Mammary microvascular endothelial cell (primary cell): ENCODE measurements around the gene PITRM1. TPM values are rescaled to one million over a fixed set of nuclear protein-coding genes. Genes with fewer than 3 reads are reported as not detected.

Experiments used
- total RNA-seq: library from RNA; depleted of rRNA; stranded (reverse); fragments of >200 nt; gene quantifications from 2 replicates; pipeline ENCODE4 v1.2.3, GENCODE V29; 2015

Gene PITRM1
- total RNA-seq = 120 and 121 TPM in 2 replicates

DNA sequence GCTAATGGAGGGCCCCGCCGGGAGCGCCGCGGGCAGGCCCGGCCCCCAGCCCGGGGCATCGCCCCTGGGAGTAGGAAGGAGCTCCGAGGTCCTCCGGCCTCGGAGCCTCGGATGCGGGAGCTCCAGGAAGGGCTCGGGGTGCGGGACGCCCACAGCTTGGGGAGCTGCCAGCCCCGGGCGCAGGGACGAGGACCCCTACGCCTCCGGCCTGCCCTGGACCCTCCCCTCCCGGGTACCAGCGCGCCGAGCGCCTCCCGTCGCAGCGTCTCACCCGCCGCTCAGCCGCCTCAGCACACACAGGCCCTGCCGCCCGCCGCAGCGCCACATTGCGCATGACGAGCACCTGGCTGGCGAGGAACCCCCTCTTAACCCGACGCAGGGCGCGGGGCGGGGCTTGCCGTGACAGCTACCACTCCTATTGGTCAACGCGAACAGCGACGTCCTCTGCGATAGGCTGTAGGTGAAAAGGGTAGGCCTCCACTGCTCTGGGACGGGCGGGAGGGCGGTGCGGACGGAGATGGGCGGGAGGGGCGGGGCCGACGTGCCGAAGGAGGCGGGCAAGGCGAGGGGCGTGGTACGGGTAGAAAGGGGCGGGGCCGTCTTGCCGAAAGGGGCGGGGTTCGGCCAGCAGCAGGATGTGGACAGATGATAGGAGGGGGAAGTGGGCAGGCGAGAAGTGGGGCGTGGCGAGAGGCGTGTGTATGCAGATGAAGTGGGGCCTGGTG lies at the start of gene PITRM1:
Gene PITRM1 (minus strand): TSS at position 337 of the 725 bp plus-strand sequence. CDS start 10 bp downstream, at position 327.

Other genes with a start within 250 kb of the PITRM1 start
- gene PFKP, start 105.2 kb downstream of the PITRM1 start, total RNA-seq = 265 and 272 TPM in 2 replicates